GM12874 (cell line): ENCODE results near the gene IQGAP2.

Source experiments
- CTCF ChIP-seq: IDR thresholded peaks from 2 replicates; pipeline ENCODE4 v1.5.1; 2011; ENCODE audit warnings: low read depth, mild to moderate bottlenecking, control low read depth, low read length, moderate library complexity; ENCODE audit not compliant: insufficient read depth

The IQGAP2 gene

DNA sequence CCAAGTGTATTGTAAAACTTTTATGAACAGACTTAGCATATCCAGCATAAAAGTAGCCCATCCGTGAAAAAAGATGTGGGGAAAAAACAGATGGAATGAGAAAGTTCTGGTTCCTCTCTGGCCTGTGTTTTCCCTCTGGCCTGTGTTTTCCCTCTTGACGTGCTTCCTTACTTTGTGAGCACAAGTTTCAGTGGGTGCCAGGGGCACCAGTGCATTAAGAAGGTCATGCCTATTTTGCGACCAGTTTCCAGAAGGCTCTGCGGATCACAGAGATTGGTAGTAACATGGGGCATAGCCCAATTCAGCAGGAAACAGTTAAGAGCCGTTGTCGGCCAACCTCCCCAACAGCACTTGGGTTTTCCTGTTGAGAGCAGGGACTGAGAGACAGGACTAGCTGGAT lies 43.7 kb downstream of the IQGAP2 start:
- TF ChIP-seq CTCF = no peak

DNA sequence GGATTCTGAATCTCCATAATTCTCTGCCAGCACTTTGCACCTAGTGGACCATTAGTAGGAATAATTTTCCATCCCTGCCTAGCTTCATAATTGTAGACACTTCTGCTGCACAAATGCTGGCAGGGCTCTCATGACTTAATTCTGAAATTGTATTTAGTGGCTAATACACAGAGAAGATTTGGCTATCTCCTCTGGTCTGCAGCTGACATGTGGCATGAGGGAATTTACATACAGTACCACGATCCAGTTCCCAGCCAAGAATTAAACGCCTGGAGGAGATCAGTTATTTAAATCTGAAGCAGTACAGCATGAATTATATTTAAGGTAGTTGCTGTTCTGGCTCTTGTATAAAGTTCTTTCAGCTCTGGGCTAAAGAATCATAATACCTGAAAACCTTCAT lies 46.5 kb downstream of the IQGAP2 start:
- TF ChIP-seq CTCF = no peak

GRCh38 chr5:76450054-76450453 lies 47.0 kb downstream of the IQGAP2 start:
- TF ChIP-seq CTCF = no peak

GRCh38 chr5:76451031-76451701 lies 48.1 kb downstream of the IQGAP2 start:
- no peak for TF ChIP-seq CTCF

DNA sequence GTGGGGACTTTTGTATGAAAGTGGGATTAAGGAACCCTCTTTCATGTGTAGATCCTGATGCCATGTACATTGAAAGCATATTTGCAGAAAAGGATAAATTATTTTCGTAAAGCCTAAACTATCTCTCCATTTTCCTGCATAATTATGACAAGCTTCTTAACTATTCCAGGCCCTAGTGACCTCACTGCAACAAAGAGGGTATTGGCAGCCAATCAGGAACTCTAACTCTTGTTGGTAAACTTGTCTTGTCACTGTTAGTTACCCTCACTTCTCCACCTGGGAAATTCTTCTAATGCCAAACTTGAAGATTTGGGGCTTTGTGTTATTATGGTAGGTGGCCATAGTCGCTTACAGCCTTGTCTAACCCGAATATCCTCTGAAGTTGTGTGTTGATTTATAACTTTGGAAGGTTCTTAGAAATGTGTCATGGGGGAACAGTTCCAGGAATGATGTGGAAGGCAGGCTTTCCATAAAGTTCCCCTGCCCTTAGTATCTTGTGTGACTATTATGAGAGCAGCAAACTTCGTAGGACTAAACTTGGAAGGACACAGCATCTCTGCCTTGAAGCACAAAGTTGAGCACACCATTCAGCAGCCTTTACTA lies 52.5 kb downstream of the IQGAP2 start:
- TF ChIP-seq CTCF = no peak

GRCh38 chr5:76456258-76456657 lies 53.2 kb downstream of the IQGAP2 start:
- no peak for TF ChIP-seq CTCF

- TF ChIP-seq CTCF = no peak
Observed at GRCh38 chr5:76457674-76458485, 54.8 kb downstream of the IQGAP2 start.
